ENCODE results near the gene WIZ. TPM values are rescaled to one million over a fixed set of nuclear protein-coding genes. Genes with fewer than 3 reads are reported as not detected.

The WIZ gene
- total and polyA plus RNA-seq, 9 of the 15 experiments (the other 6 are each of a cell fraction or from before 2014, with no cell fraction given), result 0.06 to 37.5 (median 4.8) TPM

DNA sequence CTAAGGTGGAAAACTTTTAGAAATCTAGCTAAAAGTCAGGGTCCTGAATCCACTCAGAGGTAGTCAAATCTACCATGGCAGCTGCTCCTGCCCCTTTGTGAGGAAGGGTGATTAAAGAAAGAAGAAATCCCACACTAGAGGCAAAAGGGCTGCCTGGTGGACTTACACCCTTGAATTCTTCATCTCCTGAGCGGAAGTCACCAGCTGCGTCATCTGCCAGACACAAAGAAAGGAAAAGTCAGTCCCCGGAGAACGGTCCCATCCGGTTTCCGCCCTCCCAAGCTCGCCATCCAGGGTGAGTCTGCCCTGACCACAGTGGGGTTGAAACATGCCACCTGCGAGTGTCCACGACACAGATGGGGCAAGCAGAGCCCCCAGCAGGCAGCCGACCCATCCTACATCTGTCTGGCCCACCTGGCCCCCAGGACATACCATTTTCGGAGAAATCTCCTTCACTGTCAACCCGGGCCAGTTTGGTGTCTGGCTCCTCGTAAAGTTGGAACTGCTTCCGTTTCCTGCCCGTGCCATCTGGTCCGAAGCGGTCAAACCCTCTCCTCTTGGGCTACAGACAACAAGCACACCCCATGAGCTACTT lies 77.9 kb downstream of the WIZ start:
- intact Hi-C loops (cut with micrococcal nuclease), result no loop called here
- TF ChIP-seq TRIM24 (IDR thresholded peaks at IDR 0.05), result no peak
- no peak for TF ChIP-seq NBN (IDR thresholded peaks at IDR 0.05; ENCODE audit: low read depth)
- TF ChIP-seq TRIM28 (IDR thresholded peaks at IDR 0.05), result no peak
- no peak for TF ChIP-seq EGR1 (conservative IDR thresholded peaks at IDR 0.05)
- no peak for TF ChIP-seq HNRNPL (IDR thresholded peaks at IDR 0.05; ENCODE audit: low read depth, low read length)
- no peak for TF ChIP-seq ZNF263 (CRISPR knock-in tag; IDR thresholded peaks at IDR 0.05; ENCODE audit: borderline replicate concordance)
- no peak for TF ChIP-seq DMBX1 (CRISPR knock-in tag; IDR thresholded peaks at IDR 0.05; ENCODE audit: borderline replicate concordance)
- no peak for TF ChIP-seq C11orf30 (IDR thresholded peaks at IDR 0.05; ENCODE audit: low read depth)
- no peak for TF ChIP-seq CBX5 (IDR thresholded peaks at IDR 0.05; ENCODE audit: borderline replicate concordance, low read depth)
- Histone ChIP-seq H3K9me1 (ENCODE audit: control insufficient read depth, insufficient read depth, low read length) (peaks cover 3% of the 10 kb centered on the region), H3K9me3 (replicated peaks; ENCODE audit: control insufficient read depth, insufficient read depth, low read depth, low read length) (no peaks in the 10 kb centered on the region), H2AFZ (ENCODE audit: low read depth, low read length) (no peak overlapping the region), H3K4me1 (replicated peaks in 1 of 2; ENCODE audit: control insufficient read depth in 2 of 2, insufficient read depth in 2 of 2, low read length in 2 of 2) (peaks cover 7 to 34% of the 10 kb centered on the region in 2 experiments), H3K27me3 (ENCODE audit: control insufficient read depth in 2 of 2, insufficient read depth in 2 of 2, low read length in 2 of 2) (no peaks in the 10 kb centered on the region), H3K4me3 (no peak overlapping the region), H3K36me3 (ENCODE audit: control insufficient read depth, insufficient read depth, low read length) (peaks cover 93% of the 10 kb centered on the region; the same call in 2 of the 3 replicates), H3K9ac (ENCODE audit: insufficient read depth in 1 of 2, low read depth in 2 of 2, low read length in 2 of 2) (no peak overlapping the region), H3K4me2 (ENCODE audit: insufficient read depth, low read length) (no peak overlapping the region), H3K79me2 (ENCODE audit: control insufficient read depth, insufficient read depth, low read length) (peaks cover 39% of the 10 kb centered on the region), H4K20me1 (replicated peaks; ENCODE audit: control insufficient read depth, insufficient read depth, low read length) (peaks cover 19% of the 10 kb centered on the region), H3K27ac (ENCODE audit: extremely low read depth, low read depth, low read length) (no peak overlapping the region)
- CTCF ChIA-PET (ENCODE audit: low intra/inter-chr PET ratio), result no interaction called here
- ATAC-seq (no peak), FAIRE-seq (no peak), DNase-seq (ENCODE audit: extremely low read depth in 1 of 4, low spot score in 3 of 4) (no peak)
- no TSS peak for BruUV-seq (replicated peaks)
- 96% methylated on average over 16 of the region's 17 CpGs for WGBS (ENCODE audit: insufficient coverage, low coverage, missing lambda C conversion rate)
- POLR2A ChIA-PET, result interaction anchor here (0.6 to 3.0 kb wide), 7 partner anchors 10 to 641 kb away, joined by 3 to 10 read pairs (median 3); no protein-coding TSS in a partner anchor
- in situ Hi-C loops (cut with MboI), result no loop called here

Measured in K562 (cell line).